GM19372 (cell line): Measurements from ENCODE around the gene PMAIP1.

Experiments used
- ATAC-seq: cut with Tn5 transposase; IDR thresholded peaks from one replicate; pipeline ENCODE4 v1.9.1; 2021; ENCODE audit warnings: mild to moderate bottlenecking, low read depth, moderate library complexity; ENCODE audit not compliant: unreplicated experiment

PMAIP1 gene

GRCh38 chr18:59945544-59945943, 45.7 kb downstream of the PMAIP1 start:
- ATAC-seq: no peak

- ATAC-seq: peak; percentile 79
Measured at GRCh38 chr18:59950215-59950944, 50.6 kb downstream of the PMAIP1 start.

- no peak for ATAC-seq
Measured at GRCh38 chr18:59951591-59951990, 51.8 kb downstream of the PMAIP1 start.

GRCh38 chr18:59952283-59953007, 52.6 kb downstream of the PMAIP1 start:
- no peak for ATAC-seq
